HepG2 (cell line): ENCODE data around the gene CCDC38. TPM values are rescaled to one million over a fixed set of nuclear protein-coding genes. Genes with fewer than 3 reads are reported as not detected.
A peak's percentile ranks its signal among the peaks of the same experiment; 100 is the strongest.

Experiments used
- ATAC-seq: fragments of 200-7000 bp; cut with Tn5 transposase; 3 replicates; pipeline ENCODE4 v1.9.1; 2020; ENCODE audit warnings: mild to moderate bottlenecking, moderate library complexity
- BruUV-seq: library from RNA; stranded (reverse); fragments of 400-500 nt; replicated peaks from 2 replicates; lab custom pipeline; 2021; lab: Mats Ljungman, UMichigan
- CTCF ChIA-PET: fragments of 300-600 bp; formaldehyde crosslinking; extraction: SDS; loops from one replicate; lab custom pipeline; 2021; ENCODE audit warnings: low total read pairs, inconsistent platforms, low intra/inter-chr PET ratio; lab: Yijun Ruan, JAX
- POLR2A ChIA-PET: fragments of 350-600 bp; sonication (Branson Sonifier 250); formaldehyde crosslinking; loops from one replicate; lab custom pipeline; 2020; ENCODE audit warnings: antibody characterized with exemption, inconsistent platforms; lab: Yijun Ruan, JAX
- DNase-seq: peaks from one replicate; pipeline ENCODE4 v3.0.0-alpha.2; 2015; ENCODE audit warnings: low spot score
- FAIRE-seq: peaks from 3 replicates; lab custom pipeline; 2011; peaks lifted over from hg19 to GRCh38; lab: Jason Lieb, UNC
- H2AFZ ChIP-seq: one replicate; pipeline ENCODE4 v1.6.1; 2011; ENCODE audit warnings: low read length, inconsistent platforms
- H3K27ac ChIP-seq: fragments of 300-600 bp; 3 replicates; pipeline ENCODE4 v1.8.0; 2011; ENCODE audit warnings: mixed run types, mild to moderate bottlenecking, mixed read lengths, low read length, inconsistent platforms; ENCODE audit not compliant: insufficient read depth; ENCODE audit errors: extremely low read length
- H3K27me3 ChIP-seq, 2 experiments: fragments of 200-600 bp in 1 of 2; 2 replicates in 1 of 2; 3 replicates in 1 of 2; pipeline versions ENCODE4 v1.6.0 to v1.8.0; 2011; ENCODE audit warnings: low read length in 2 of 2, mild to moderate bottlenecking in 2 of 2, moderate library complexity in 2 of 2, inconsistent platforms in 1 of 2; ENCODE audit not compliant: insufficient read depth in 2 of 2, control insufficient read depth in 1 of 2
- H3K36me3 ChIP-seq, 2 experiments: fragments of 200-600 bp in 1 of 2; replicated peaks in 1 of 2; 2 replicates in 1 of 2; 3 replicates in 1 of 2; pipeline versions ENCODE4 v1.5.1 to v1.8.0; 2011; ENCODE audit warnings: low read length in 2 of 2, inconsistent platforms in 1 of 2; ENCODE audit not compliant: insufficient read depth in 2 of 2, control insufficient read depth in 1 of 2
- H3K4me1 ChIP-seq: 2 replicates; pipeline ENCODE4 v1.5.1; 2012; ENCODE audit warnings: low read length, inconsistent platforms; ENCODE audit not compliant: insufficient read depth
- H3K4me2 ChIP-seq: 2 replicates; pipeline ENCODE4 v1.6.0; 2011; ENCODE audit warnings: low read depth, low read length, inconsistent platforms
- H3K4me3 ChIP-seq, 3 experiments: fragments of 200-600 bp in 1 of 3; sonication (generic), shearing (Covaris generic) in 1 of 3; replicated peaks in 1 of 3; 2 replicates each; pipeline ENCODE4 v1.5.1; 2011 to 2016; ENCODE audit warnings: low read length in 3 of 3, inconsistent platforms in 2 of 3, low read depth in 2 of 3, mild to moderate bottlenecking in 2 of 3, control low read depth in 1 of 3, mixed read lengths in 1 of 3; ENCODE audit not compliant: insufficient read depth in 1 of 3
- H3K79me2 ChIP-seq: one replicate; pipeline ENCODE4 v1.6.1; 2011; ENCODE audit warnings: low read length, inconsistent platforms; ENCODE audit not compliant: insufficient read depth
- H3K9ac ChIP-seq: 2 replicates; pipeline ENCODE4 v1.6.0; 2011; ENCODE audit warnings: mild to moderate bottlenecking, low read depth, low read length, inconsistent platforms; ENCODE audit not compliant: insufficient read depth
- H3K9me3 ChIP-seq: 2 replicates; pipeline ENCODE4 v1.5.1; 2012; ENCODE audit warnings: mild to moderate bottlenecking, low read length
- H4K20me1 ChIP-seq: 2 replicates; pipeline ENCODE4 v1.6.0; 2011; ENCODE audit warnings: inconsistent platforms, mild to moderate bottlenecking, low read length, moderate library complexity; ENCODE audit not compliant: insufficient read depth
- HNRNPK ChIP-seq: fragments of 200-400 bp; formaldehyde crosslinking; IDR thresholded peaks from 2 replicates; pipeline ENCODE4 v1.6.1; 2018; ENCODE audit warnings: low read length, low read depth, moderate library complexity, mild to moderate bottlenecking; ENCODE audit not compliant: poor library complexity, severe bottlenecking
- MAFF ChIP-seq: IDR thresholded peaks from 2 replicates; pipeline ENCODE4 v1.6.1; 2011; ENCODE audit warnings: low read depth, low read length, improper control_type of control experiment
- MAFK ChIP-seq, 2 experiments: IDR thresholded peaks in 1 of 2; conservative IDR thresholded peaks in 1 of 2; 2 replicates each; pipeline ENCODE4 v1.6.1; 2011; ENCODE audit warnings: improper control_type of control experiment in 2 of 2, low read length in 2 of 2
- NRL ChIP-seq: sonication (generic); formaldehyde crosslinking; IDR thresholded peaks from 2 replicates; pipeline ENCODE4 v1.5.0; 2020; ENCODE audit warnings: missing genetic modification reagents, mild to moderate bottlenecking, moderate library complexity, borderline replicate concordance
- PCBP1 ChIP-seq: fragments of 200-400 bp; formaldehyde crosslinking; IDR thresholded peaks from 2 replicates; pipeline ENCODE4 v1.6.1; 2017; ENCODE audit warnings: mild to moderate bottlenecking, low read depth, low read length, borderline replicate concordance
- RELA ChIP-seq: sonication (generic); formaldehyde crosslinking; IDR thresholded peaks from 2 replicates; pipeline ENCODE4 v1.4.0; 2020; ENCODE audit warnings: missing genetic modification reagents
- STAT5B ChIP-seq: sonication (generic); formaldehyde crosslinking; IDR thresholded peaks from 2 replicates; pipeline ENCODE4 v1.4.0; 2020; ENCODE audit warnings: missing genetic modification reagents
- TEAD3 ChIP-seq: optimal IDR thresholded peaks from 2 replicates; pipeline ENCODE3; 2016; ENCODE audit warnings: borderline replicate concordance
- ZBTB3 ChIP-seq: sonication (generic); formaldehyde crosslinking; IDR thresholded peaks from 2 replicates; pipeline ENCODE4 v1.4.0; 2020; ENCODE audit warnings: low read depth, mild to moderate bottlenecking, moderate library complexity, missing genetic modification reagents, borderline replicate concordance
- WGBS: methylation state at CpG from one replicate; pipeline ENCODE4 v1.1.6; 2017; ENCODE audit warnings: low lambda C conversion rate; 5-methylcytosine and 5-hydroxymethylcytosine counted together
- in situ Hi-C: cut with HindIII; loops from 2 replicates; pipeline ENCODE4 v1.10.0; 2017; ENCODE audit warnings: low pct_unique_long_range_greater_than_20kb; ENCODE audit not compliant: extremely low pct_ligation_motif_present
- intact Hi-C: fragments of 100-400 bp; cut with micrococcal nuclease; formaldehyde crosslinking; loops from one replicate; pipeline ENCODE4 v1.10.0; 2022; ENCODE audit not compliant: unreplicated experiment
- polyA plus RNA-seq, 8 experiments: library from polyadenylated mRNA; depleted of rRNA in 3 of 8; stranded (reverse) in 7 of 8; unstranded in 1 of 8; fragments of >200 nt; fragmentation: Illumina TruSeq in 4 of 8; extraction: Trizol in 4 of 8; gene quantifications; 2 replicates each; pipeline versions ENCODE4 v1.2.1 to v1.2.3, GENCODE V29; 2011 to 2016; ENCODE audit warnings: low read depth in 4 of 8, missing spikeins in 1 of 8, mixed read lengths in 1 of 8; ENCODE audit not compliant: insufficient read depth in 1 of 8
- total RNA-seq, 5 experiments: library from RNA; depleted of rRNA; stranded (reverse); fragments of >200 nt; fragmentation: Illumina TruSeq; extraction: Trizol; gene quantifications; 2 replicates each; pipeline ENCODE4 v1.2.3, GENCODE V29; 2016; ENCODE audit warnings: low read depth in 1 of 5

CCDC38 gene
- total and polyA plus RNA-seq, 2 of the 13 experiments (the other 11 are each of a cell fraction or from before 2014, with no cell fraction given) = 0.24 to 0.32 TPM

- intact Hi-C loops (no loop called here), in situ Hi-C loops (no loop called here)
- H2AFZ ChIP-seq = no peak overlapping the region
- ATAC-seq = no peak
- no peak overlapping the region for H3K9ac ChIP-seq
- H3K36me3 ChIP-seq = no peaks in the 10 kb centered on the region
- H3K4me2 ChIP-seq = no peak overlapping the region
- ChIA-PET CTCF (no interaction called here), POLR2A (no interaction called here)
- no TSS peak for BruUV-seq
- H3K27ac ChIP-seq = no peak overlapping the region
- no peaks in the 10 kb centered on the region; a peak in 1 of 5 replicates for H3K27me3 ChIP-seq
- H4K20me1 ChIP-seq = no peaks in the 10 kb centered on the region
- H3K79me2 ChIP-seq = no peaks in the 10 kb centered on the region
- no peaks in the 10 kb centered on the region for H3K9me3 ChIP-seq
- TF ChIP-seq ZBTB3 (CRISPR knock-in tag) = no peak
- peak; percentile 33 to 70; a peak in 3 of 4 replicates for TF ChIP-seq MAFK (conservative IDR thresholded peaks at IDR 0.05 in 1 of 2, IDR thresholded peaks at IDR 0.05 in 1 of 2; ENCODE audit: low read length in 2 of 2)
- peak; percentile 27; the same call in 1 of the 2 replicates for TF ChIP-seq MAFF
- no peaks in the 10 kb centered on the region for H3K4me1 ChIP-seq
- 62% methylated on average over 3 of the region's 3 CpGs for WGBS
- H3K4me3 ChIP-seq = no peak overlapping the region
- no peak for FAIRE-seq
- DNase-seq = no peak
These were observed 32.5 kb downstream of the CCDC38 start for GRCh38 chr12:95909871-95910270.

DNA sequence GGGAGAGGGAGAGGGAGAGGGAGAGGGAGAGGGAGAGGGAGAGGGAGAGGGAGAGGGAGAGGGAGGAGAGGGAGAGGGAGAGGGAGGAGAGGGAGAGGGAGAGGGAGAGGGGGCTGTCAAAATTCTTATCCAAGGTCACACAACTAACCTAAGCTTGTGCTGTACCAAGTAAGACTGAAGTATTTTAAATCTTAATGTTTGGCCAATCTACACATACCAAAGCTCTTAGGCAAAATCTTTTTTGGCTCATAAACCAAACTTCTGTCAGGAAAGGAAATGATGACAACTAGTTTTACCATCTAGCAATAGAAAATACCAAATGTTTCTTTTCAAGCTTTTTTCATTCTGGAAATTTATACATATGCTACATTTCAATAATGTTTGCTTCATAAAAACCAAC is 33.8 kb downstream of the CCDC38 start:
- no peak overlapping the region for H3K4me2 ChIP-seq
- peak; percentile 92 for TF ChIP-seq PCBP1
- no peak for TF ChIP-seq NRL (CRISPR knock-in tag)
- no peak for TF ChIP-seq TEAD3 (CRISPR knock-in tag)
- no peak for TF ChIP-seq STAT5B (CRISPR knock-in tag)
- TF ChIP-seq RELA (CRISPR knock-in tag) = no peak
- peak; percentile 98 for TF ChIP-seq HNRNPK
- TF ChIP-seq, all 625 proteins: peak for 2
- FAIRE-seq = no peak
- DNase-seq = no peak
- Histone ChIP-seq H3K9me3 (no peaks in the 10 kb centered on the region), H2AFZ (no peak overlapping the region), H3K79me2 (no peaks in the 10 kb centered on the region), H4K20me1 (no peaks in the 10 kb centered on the region), H3K9ac (no peak overlapping the region), H3K4me1 (no peaks in the 10 kb centered on the region), H3K27me3 (no peaks in the 10 kb centered on the region; a peak in 1 of 5 replicates), H3K36me3 (no peaks in the 10 kb centered on the region), H3K4me3 (no peak overlapping the region), H3K27ac (no peak overlapping the region)
- no peak for ATAC-seq
- CTCF ChIA-PET = no interaction called here
- POLR2A ChIA-PET = no interaction called here
- intact Hi-C loops (no loop called here), in situ Hi-C loops (no loop called here)
- no TSS peak for BruUV-seq
